Activated CD4-positive, CD25-positive, alpha-beta regulatory T cell treated with anti-CD3 and anti-CD28 coated beads, Interleukin-2, amount 50 U/mL, for 16 hours (primary cell): Measurements from ENCODE around the gene SMURF2.
"Not testable (repeated sequence)": the region's sequence is repeated elsewhere in the genome, so short reads cannot be mapped to it uniquely, and the experiment has no call there.

Experiments used
- DNase-seq: peaks from one replicate; pipeline ENCODE4 v3.0.0-alpha.2; 2020; ENCODE audit warnings: low read depth, low spot score

Gene SMURF2

GRCh38 chr17:64596988-64597387 lies 65.1 kb downstream of the SMURF2 start:
- no peak for DNase-seq

GRCh38 chr17:64596439-64596838 lies 65.7 kb downstream of the SMURF2 start:
- DNase-seq, result no peak

GRCh38 chr17:64591944-64592343 lies 70.2 kb downstream of the SMURF2 start:
- DNase-seq, result no peak

GRCh38 chr17:64585146-64585545 lies 77.0 kb downstream of the SMURF2 start:
- no peak for DNase-seq

- DNase-seq, result no peak
These were observed 79.1 kb downstream of the SMURF2 start for GRCh38 chr17:64583038-64583437.

- no peak for DNase-seq
These were observed 81.5 kb downstream of the SMURF2 start for GRCh38 chr17:64580384-64581315.

- no peak for DNase-seq
These were observed 82.2 kb downstream of the SMURF2 start for GRCh38 chr17:64579917-64580316.

GRCh38 chr17:64577025-64577424 lies 85.1 kb downstream of the SMURF2 start:
- DNase-seq, result not testable (repeated sequence)

- no peak for DNase-seq
These were observed 86.7 kb downstream of the SMURF2 start for GRCh38 chr17:64575431-64575830.

- no peak for DNase-seq
These were observed 87.5 kb downstream of the SMURF2 start for GRCh38 chr17:64574646-64575045.

GRCh38 chr17:64573214-64573613 lies 88.9 kb downstream of the SMURF2 start:
- DNase-seq, result no peak

- no peak for DNase-seq
These were observed 89.4 kb downstream of the SMURF2 start for GRCh38 chr17:64572682-64573154.

GRCh38 chr17:64571746-64572145 lies 90.4 kb downstream of the SMURF2 start:
- no peak for DNase-seq

- DNase-seq, result no peak
These were observed 96.5 kb downstream of the SMURF2 start for GRCh38 chr17:64565563-64565962.

GRCh38 chr17:64564098-64564497 lies 98.0 kb downstream of the SMURF2 start:
- no peak for DNase-seq

GRCh38 chr17:64555281-64555680 lies 106.8 kb downstream of the SMURF2 start:
- DNase-seq, result no peak

- no peak for DNase-seq
These were observed 108.0 kb downstream of the SMURF2 start for GRCh38 chr17:64554028-64554637.

GRCh38 chr17:64551461-64551860 lies 110.6 kb downstream of the SMURF2 start:
- no peak for DNase-seq

GRCh38 chr17:64547319-64547718 lies 114.8 kb downstream of the SMURF2 start:
- no peak for DNase-seq

GRCh38 chr17:64546716-64547115 lies 115.4 kb downstream of the SMURF2 start:
- no peak for DNase-seq

- no peak for DNase-seq
These were observed 117.4 kb downstream of the SMURF2 start for GRCh38 chr17:64544742-64545141.

GRCh38 chr17:64540118-64540776 lies 121.9 kb downstream of the SMURF2 start:
- DNase-seq, result no peak
